HepG2 (cell line): ENCODE measurements around the gene TFB1M. TPM values are rescaled to one million over a fixed set of nuclear protein-coding genes. Genes with fewer than 3 reads are reported as not detected.

Experiments
- AFF4 ChIP-seq: sonication (generic); formaldehyde crosslinking; IDR thresholded peaks from 2 replicates; pipeline ENCODE4 v1.4.0; 2020; ENCODE audit warnings: missing genetic modification reagents
- CREB1 ChIP-seq, 2 experiments: fragments of 450-650 bp in 1 of 2; IDR thresholded peaks; 2 replicates each; pipeline ENCODE4 v1.6.1; 2016 to 2017; ENCODE audit warnings: control low read depth in 1 of 2, mild to moderate bottlenecking in 1 of 2, missing compliant biosample characterization in 1 of 2, missing genetic modification characterization in 1 of 2
- HMGXB4 ChIP-seq, 2 experiments: sonication (generic) in 1 of 2; formaldehyde crosslinking in 1 of 2; IDR thresholded peaks; 2 replicates each; pipeline versions ENCODE4 v1.4.0 to v1.6.1; 2018 to 2020; ENCODE audit warnings: missing genetic modification reagents in 2 of 2, borderline replicate concordance in 1 of 2, low read depth in 1 of 2, mild to moderate bottlenecking in 1 of 2, missing biosample characterization in 1 of 2
- JARID2 ChIP-seq: sonication (generic); formaldehyde crosslinking; IDR thresholded peaks from 2 replicates; pipeline ENCODE4 v1.8.1; 2023; ENCODE audit warnings: missing genetic modification reagents, inconsistent platforms; ENCODE audit not compliant: insufficient replicate concordance
- KLF16 ChIP-seq, 2 experiments: sonication (generic) in 1 of 2; formaldehyde crosslinking in 1 of 2; IDR thresholded peaks; 2 replicates each; pipeline versions ENCODE4 v1.6.1 to v1.8.0; 2016 to 2023; ENCODE audit warnings: missing genetic modification reagents in 2 of 2, missing compliant biosample characterization in 1 of 2
- POLR2A ChIP-seq, 2 experiments: IDR thresholded peaks; 2 replicates each; pipeline ENCODE4 v1.6.1; 2011; ENCODE audit warnings: low read depth in 2 of 2, low read length in 2 of 2, mild to moderate bottlenecking in 1 of 2, moderate library complexity in 1 of 2; ENCODE audit not compliant: insufficient read depth in 1 of 2
- RARG ChIP-seq: sonication (generic); formaldehyde crosslinking; IDR thresholded peaks from 2 replicates; pipeline ENCODE4 v1.4.0; 2020; ENCODE audit warnings: low read depth, mild to moderate bottlenecking, missing genetic modification reagents
- SRSF9 ChIP-seq: fragments of 200-400 bp; formaldehyde crosslinking; IDR thresholded peaks from 2 replicates; pipeline ENCODE4 v1.6.1; 2018; ENCODE audit warnings: borderline replicate concordance, mild to moderate bottlenecking, low read depth, low read length; ENCODE audit not compliant: insufficient read depth, poor library complexity, severe bottlenecking
- TBX2 ChIP-seq: sonication (generic); formaldehyde crosslinking; IDR thresholded peaks from 2 replicates; pipeline ENCODE4 v1.5.0; 2020; ENCODE audit warnings: missing genetic modification reagents, mild to moderate bottlenecking, borderline replicate concordance
- THAP8 ChIP-seq: sonication (generic); formaldehyde crosslinking; IDR thresholded peaks from 2 replicates; pipeline ENCODE4 v1.5.1; 2020; ENCODE audit warnings: missing genetic modification reagents, mild to moderate bottlenecking, borderline replicate concordance
- TOE1 ChIP-seq: sonication (generic); formaldehyde crosslinking; IDR thresholded peaks from 2 replicates; pipeline ENCODE4 v1.4.0; 2020; ENCODE audit warnings: mild to moderate bottlenecking, missing genetic modification reagents
- ZBTB49 ChIP-seq: sonication (generic); formaldehyde crosslinking; IDR thresholded peaks from 2 replicates; pipeline ENCODE4 v1.4.0; 2020; ENCODE audit warnings: missing genetic modification reagents, borderline replicate concordance
- ZFP62 ChIP-seq: sonication (generic); formaldehyde crosslinking; IDR thresholded peaks from 2 replicates; pipeline ENCODE4 v1.4.0; 2020; ENCODE audit warnings: missing genetic modification reagents
- ZFP82 ChIP-seq: sonication (generic); formaldehyde crosslinking; IDR thresholded peaks from 2 replicates; pipeline ENCODE4 v1.5.1; 2020; ENCODE audit warnings: mild to moderate bottlenecking, missing genetic modification reagents, borderline replicate concordance
- ZMYM3 ChIP-seq: sonication (generic); formaldehyde crosslinking; IDR thresholded peaks from 2 replicates; pipeline ENCODE4 v1.5.1; 2020; ENCODE audit warnings: mild to moderate bottlenecking, missing genetic modification reagents
- ZNF333 ChIP-seq: sonication (generic); formaldehyde crosslinking; IDR thresholded peaks from 2 replicates; pipeline ENCODE4 v1.4.0; 2020; ENCODE audit warnings: mild to moderate bottlenecking, missing genetic modification reagents, borderline replicate concordance
- ZNF382 ChIP-seq: sonication (generic); formaldehyde crosslinking; IDR thresholded peaks from 2 replicates; pipeline ENCODE4 v1.5.0; 2020; ENCODE audit warnings: missing genetic modification reagents, mild to moderate bottlenecking, borderline replicate concordance
- ZNF557 ChIP-seq: sonication (generic); formaldehyde crosslinking; IDR thresholded peaks from 2 replicates; pipeline ENCODE4 v1.4.0; 2020; ENCODE audit warnings: missing genetic modification reagents
- ZSCAN25 ChIP-seq: sonication (generic); formaldehyde crosslinking; IDR thresholded peaks from 2 replicates; pipeline ENCODE4 v1.8.0; 2022; ENCODE audit warnings: mild to moderate bottlenecking, missing genetic modification reagents
- polyA plus RNA-seq, 8 experiments: library from polyadenylated mRNA; depleted of rRNA in 3 of 8; stranded (reverse) in 7 of 8; unstranded in 1 of 8; fragments of >200 nt; fragmentation: Illumina TruSeq in 4 of 8; extraction: Trizol in 4 of 8; gene quantifications; 2 replicates each; pipeline versions ENCODE4 v1.2.1 to v1.2.3, GENCODE V29; 2011 to 2016; ENCODE audit warnings: low read depth in 4 of 8, missing spikeins in 1 of 8, mixed read lengths in 1 of 8; ENCODE audit not compliant: insufficient read depth in 1 of 8
- total RNA-seq, 5 experiments: library from RNA; depleted of rRNA; stranded (reverse); fragments of >200 nt; fragmentation: Illumina TruSeq; extraction: Trizol; gene quantifications; 2 replicates each; pipeline ENCODE4 v1.2.3, GENCODE V29; 2016; ENCODE audit warnings: low read depth in 1 of 5

The TFB1M gene
- total and polyA plus RNA-seq, 2 of the 13 experiments (the other 11 are each of a cell fraction or from before 2014, with no cell fraction given) = 91.4 to 122 TPM

GRCh38 chr6:155325700-155326516 lies 11.6 kb upstream of the TFB1M start (continued):
- peak; percentile 87 for TF ChIP-seq AFF4 (CRISPR knock-in tag)
- TF ChIP-seq ZBTB49 (CRISPR knock-in tag) = no peak
- TF ChIP-seq HMGXB4 (CRISPR knock-in tag; IDR thresholded peaks at IDR 0.05; ENCODE audit: borderline replicate concordance in 1 of 2, low read depth in 1 of 2) = peak in 1 of 2 experiments; percentile 47; a peak in 1 of 4 replicates
- no peak for TF ChIP-seq TOE1
- TF ChIP-seq JARID2 (CRISPR knock-in tag) = no peak
- no peak for TF ChIP-seq ZSCAN25 (CRISPR knock-in tag)
- TF ChIP-seq TBX2 (CRISPR knock-in tag) = peak; percentile 47; the same call in 1 of the 2 replicates
- TF ChIP-seq ZMYM3 = no peak; the same call in 1 of the 2 replicates
- no peak for TF ChIP-seq ZNF333 (CRISPR knock-in tag)
- TF ChIP-seq ZFP82 = no peak
- no peak for TF ChIP-seq ZNF382 (CRISPR knock-in tag)
- no peak for TF ChIP-seq ZFP62 (CRISPR knock-in tag)
- TF ChIP-seq THAP8 (CRISPR knock-in tag) = no peak
- TF ChIP-seq CREB1 (IDR thresholded peaks at IDR 0.05) = no peak
- TF ChIP-seq CREB1 (CRISPR knock-in tag; IDR thresholded peaks at IDR 0.05) = 0 out of 2 replicates have a peak, but pooled peaks have one; percentile 34
- peak; percentile 28 to 43; a peak in 1 of 4 replicates for TF ChIP-seq POLR2A (IDR thresholded peaks at IDR 0.05; ENCODE audit: insufficient read depth in 1 of 2, low read depth in 2 of 2, low read length in 2 of 2)
- no peak for TF ChIP-seq KLF16 (CRISPR knock-in tag; IDR thresholded peaks at IDR 0.05)
- TF ChIP-seq RARG (CRISPR knock-in tag) = no peak
- TF ChIP-seq ZNF557 (CRISPR knock-in tag) = no peak; the same call in 1 of the 2 replicates
- no peak for TF ChIP-seq SRSF9
